Measurements from ENCODE around the gene TXNL4A.

TXNL4A gene

GRCh38 chr18:79922971-79923411 lies 65.4 kb downstream of the TXNL4A start:
- TF ChIP-seq, protein P1, sequence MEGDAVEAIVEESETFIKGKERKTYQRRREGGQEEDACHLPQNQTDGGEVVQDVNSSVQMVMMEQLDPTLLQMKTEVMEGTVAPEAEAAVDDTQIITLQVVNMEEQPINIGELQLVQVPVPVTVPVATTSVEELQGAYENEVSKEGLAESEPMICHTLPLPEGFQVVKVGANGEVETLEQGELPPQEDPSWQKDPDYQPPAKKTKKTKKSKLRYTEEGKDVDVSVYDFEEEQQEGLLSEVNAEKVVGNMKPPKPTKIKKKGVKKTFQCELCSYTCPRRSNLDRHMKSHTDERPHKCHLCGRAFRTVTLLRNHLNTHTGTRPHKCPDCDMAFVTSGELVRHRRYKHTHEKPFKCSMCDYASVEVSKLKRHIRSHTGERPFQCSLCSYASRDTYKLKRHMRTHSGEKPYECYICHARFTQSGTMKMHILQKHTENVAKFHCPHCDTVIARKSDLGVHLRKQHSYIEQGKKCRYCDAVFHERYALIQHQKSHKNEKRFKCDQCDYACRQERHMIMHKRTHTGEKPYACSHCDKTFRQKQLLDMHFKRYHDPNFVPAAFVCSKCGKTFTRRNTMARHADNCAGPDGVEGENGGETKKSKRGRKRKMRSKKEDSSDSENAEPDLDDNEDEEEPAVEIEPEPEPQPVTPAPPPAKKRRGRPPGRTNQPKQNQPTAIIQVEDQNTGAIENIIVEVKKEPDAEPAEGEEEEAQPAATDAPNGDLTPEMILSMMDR (IDR thresholded peaks at IDR 0.05; ENCODE audit: insufficient read depth, low read depth, low read length, missing control alignments) = no peak
- DNase-seq (ENCODE audit: low read depth) = no peak
- no peak overlapping the region for H3K4me3 ChIP-seq (ENCODE audit: low read depth, low read length)

- TF ChIP-seq, protein P1 (IDR thresholded peaks at IDR 0.05; ENCODE audit: insufficient read depth, low read depth, low read length, missing control alignments) = no peak
- DNase-seq (ENCODE audit: low read depth) = no peak
- H3K4me3 ChIP-seq (ENCODE audit: low read depth, low read length) = no peak overlapping the region
These were observed 66.1 kb downstream of the TXNL4A start for GRCh38 chr18:79921984-79922965.
